ENCODE results near the gene RALB. TPM values are rescaled to one million over a fixed set of nuclear protein-coding genes. Genes with fewer than 3 reads are reported as not detected.

Gene RALB
- total RNA-seq, 2 donors from 2014 or later, result 71.8 to 93.4 TPM

- no peaks in the 10 kb centered on the region for H3K4me1 ChIP-seq
- no peak overlapping the region for H3K9ac ChIP-seq (ENCODE audit: low read depth in 2 of 2, low read length in 2 of 2)
- TF ChIP-seq CTCF (IDR thresholded peaks at IDR 0.05), result no peak
- no peak overlapping the region for H3K4me3 ChIP-seq
- H3K27ac ChIP-seq, result no peak overlapping the region
- no peaks in the 10 kb centered on the region for H3K9me3 ChIP-seq
- intact Hi-C loops (cut with DNase I), result loop anchor here (10.0 kb wide), 1 partner anchor 110 kb away; no protein-coding TSS in a partner anchor
- no peak for DNase-seq
- H3K27me3 ChIP-seq, result no peaks in the 10 kb centered on the region
- no peaks in the 10 kb centered on the region for H3K36me3 ChIP-seq
These were observed 47.5 kb upstream of the RALB start for GRCh38 chr2:120204945-120205670.

- no peaks in the 10 kb centered on the region for H3K4me1 ChIP-seq
- H3K9ac ChIP-seq (ENCODE audit: low read depth in 2 of 2, low read length in 2 of 2), result no peak overlapping the region
- no peaks in the 10 kb centered on the region for H3K9me3 ChIP-seq
- TF ChIP-seq CTCF (IDR thresholded peaks at IDR 0.05), result peak; percentile 40
- intact Hi-C loops (cut with DNase I), result loop anchor here (10.0 kb wide), 1 partner anchor 109 kb away; no protein-coding TSS in a partner anchor
- no peak overlapping the region for H3K27ac ChIP-seq
- DNase-seq, result peak; percentile 54
- no peaks in the 10 kb centered on the region for H3K36me3 ChIP-seq
- no peaks in the 10 kb centered on the region for H3K27me3 ChIP-seq
- no peak overlapping the region for H3K4me3 ChIP-seq
These were observed 46.5 kb upstream of the RALB start for GRCh38 chr2:120206022-120206581.

- Histone ChIP-seq H3K4me3 (no peak overlapping the region), H3K9ac (ENCODE audit: low read depth in 2 of 2, low read length in 2 of 2) (no peak overlapping the region), H3K27me3 (no peaks in the 10 kb centered on the region), H3K4me1 (no peaks in the 10 kb centered on the region), H3K27ac (no peak overlapping the region), H3K9me3 (no peaks in the 10 kb centered on the region), H3K36me3 (no peaks in the 10 kb centered on the region)
- intact Hi-C loops (cut with DNase I), result loop anchor here (10.0 kb wide), 1 partner anchor 106 kb away; no protein-coding TSS in a partner anchor
- no peak for TF ChIP-seq CTCF (IDR thresholded peaks at IDR 0.05)
- no peak for DNase-seq
These were observed 44.0 kb upstream of the RALB start for GRCh38 chr2:120208381-120209353.

- H3K4me3 ChIP-seq, result no peak overlapping the region
- no peaks in the 10 kb centered on the region for H3K27me3 ChIP-seq
- H3K9me3 ChIP-seq, result no peaks in the 10 kb centered on the region
- no peak for TF ChIP-seq CTCF (IDR thresholded peaks at IDR 0.05)
- H3K27ac ChIP-seq, result no peak overlapping the region
- no peak for DNase-seq
- no peaks in the 10 kb centered on the region for H3K36me3 ChIP-seq
- H3K9ac ChIP-seq (ENCODE audit: low read depth in 2 of 2, low read length in 2 of 2), result no peak overlapping the region
- H3K4me1 ChIP-seq, result no peaks in the 10 kb centered on the region
- intact Hi-C loops (cut with DNase I), result loop anchor here (10.0 kb wide), 1 partner anchor 105 kb away; no protein-coding TSS in a partner anchor
These were observed 43.0 kb upstream of the RALB start for GRCh38 chr2:120209427-120210269.
